MG63 (cell line): ENCODE measurements around the gene NAIF1. TPM values are rescaled to one million over a fixed set of nuclear protein-coding genes. Genes with fewer than 3 reads are reported as not detected.

ENCODE experiments used
- DNase-seq: peaks from one replicate; pipeline ENCODE4 v3.0.0-alpha.2; 2020
- H3K27me3 ChIP-seq: fragments of 250-450 bp; sonication (Bioruptor Pico); 2 replicates; pipeline ENCODE4 v1.5.1; 2020; ENCODE audit warnings: mild to moderate bottlenecking, moderate library complexity
- H3K36me3 ChIP-seq: fragments of 250-450 bp; sonication (Bioruptor Pico); 2 replicates; pipeline ENCODE4 v1.5.1; 2020; ENCODE audit warnings: mild to moderate bottlenecking, moderate library complexity
- H3K4me3 ChIP-seq: fragments of 250-450 bp; sonication (Bioruptor Pico); 2 replicates; pipeline ENCODE4 v1.5.1; 2020; ENCODE audit warnings: mild to moderate bottlenecking, moderate library complexity
- H3K9me3 ChIP-seq: fragments of 250-450 bp; sonication (Bioruptor Pico); 2 replicates; pipeline ENCODE4 v1.5.1; 2020; ENCODE audit warnings: mild to moderate bottlenecking, moderate library complexity
- total RNA-seq: library from RNA; depleted of rRNA; stranded (reverse); fragments of >200 nt; shearing (Covaris generic); gene quantifications from 2 replicates; pipeline ENCODE4 v1.2.3, GENCODE V29; 2014; ENCODE audit warnings: low replicate concordance

NAIF1 gene
- total RNA-seq, 1 experiment from 2014 or later, result 10.7 TPM

DNA sequence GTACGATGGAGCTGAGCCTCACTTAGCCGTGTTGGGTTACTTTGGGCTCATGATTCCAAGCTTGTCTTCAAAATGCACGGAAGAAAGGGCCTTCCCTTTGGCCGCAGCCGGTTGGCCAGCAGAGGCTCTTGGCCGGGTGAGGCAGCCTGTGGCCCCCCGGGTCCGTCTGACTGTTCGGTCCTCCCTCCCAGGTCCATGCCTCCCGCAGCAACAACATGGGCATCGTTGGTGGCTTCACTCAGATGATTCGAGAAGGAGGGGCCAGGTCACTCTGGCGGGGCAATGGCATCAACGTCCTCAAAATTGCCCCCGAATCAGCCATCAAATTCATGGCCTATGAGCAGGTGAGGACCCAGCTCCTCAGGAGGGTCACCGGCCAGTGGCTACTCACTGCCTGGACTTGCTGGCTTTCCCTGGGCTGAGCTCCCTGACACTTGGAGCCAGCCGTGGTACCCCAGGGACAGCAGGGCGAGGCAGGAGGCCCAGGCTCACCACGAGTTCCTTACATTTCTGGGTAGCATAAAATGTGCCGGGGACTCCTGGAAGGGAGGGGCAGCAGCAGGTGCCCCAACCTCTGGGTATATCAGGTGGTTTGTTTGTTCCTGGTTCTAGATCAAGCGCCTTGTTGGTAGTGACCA is 38.5 kb upstream of the NAIF1 start:
- Histone ChIP-seq H3K9me3 (no peaks in the 10 kb centered on the region), H3K36me3 (peaks cover 17% of the 10 kb centered on the region; the same call in 1 of the 2 replicates), H3K27me3 (no peaks in the 10 kb centered on the region), H3K4me3 (no peak overlapping the region)
- no peak for DNase-seq

DNA sequence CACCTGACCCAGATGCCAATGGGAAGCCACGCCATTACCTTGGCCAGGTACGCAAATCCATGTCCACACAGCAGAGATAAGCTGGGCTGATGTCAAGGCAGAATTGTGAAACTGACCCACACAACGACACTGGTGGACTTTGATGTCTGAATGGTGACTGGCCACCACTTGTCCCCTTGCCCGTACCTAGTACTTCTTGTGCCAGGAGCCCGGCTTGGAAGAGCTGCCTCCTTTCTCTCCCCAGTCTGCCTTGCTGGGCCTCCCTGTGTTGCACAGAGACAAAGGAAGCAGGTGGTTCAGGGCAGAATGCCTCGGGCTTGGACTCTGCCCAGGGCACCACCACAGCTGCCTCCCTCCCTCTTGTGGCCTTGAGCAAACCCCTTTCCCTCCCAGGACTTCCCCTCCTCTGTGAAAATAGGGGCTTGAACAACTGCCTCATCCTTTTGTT is 37.1 kb upstream of the NAIF1 start:
- Histone ChIP-seq H3K36me3 (peaks cover 17% of the 10 kb centered on the region; the same call in 1 of the 2 replicates), H3K4me3 (no peak overlapping the region), H3K9me3 (no peaks in the 10 kb centered on the region), H3K27me3 (no peaks in the 10 kb centered on the region)
- DNase-seq, result no peak

DNA sequence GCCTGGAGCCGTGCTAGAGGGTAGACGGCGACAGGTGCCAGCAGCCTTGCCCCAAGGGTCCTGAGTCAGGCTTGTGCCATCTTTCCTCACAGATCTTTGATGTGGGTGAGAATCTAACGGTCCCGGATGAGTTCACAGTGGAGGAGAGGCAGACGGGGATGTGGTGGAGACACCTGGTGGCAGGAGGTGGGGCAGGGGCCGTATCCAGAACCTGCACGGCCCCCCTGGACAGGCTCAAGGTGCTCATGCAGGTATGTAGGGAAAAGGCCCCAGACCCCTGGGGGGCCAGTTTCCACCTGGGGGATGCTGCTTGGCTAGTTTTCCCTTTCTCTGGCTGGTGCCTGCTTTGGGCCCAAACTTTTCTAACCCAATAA is 36.5 kb upstream of the NAIF1 start:
- DNase-seq, result no peak
- no peaks in the 10 kb centered on the region for H3K9me3 ChIP-seq
- no peaks in the 10 kb centered on the region for H3K27me3 ChIP-seq
- H3K4me3 ChIP-seq, result no peak overlapping the region
- H3K36me3 ChIP-seq, result peaks cover 17% of the 10 kb centered on the region; the same call in 1 of the 2 replicates

DNA sequence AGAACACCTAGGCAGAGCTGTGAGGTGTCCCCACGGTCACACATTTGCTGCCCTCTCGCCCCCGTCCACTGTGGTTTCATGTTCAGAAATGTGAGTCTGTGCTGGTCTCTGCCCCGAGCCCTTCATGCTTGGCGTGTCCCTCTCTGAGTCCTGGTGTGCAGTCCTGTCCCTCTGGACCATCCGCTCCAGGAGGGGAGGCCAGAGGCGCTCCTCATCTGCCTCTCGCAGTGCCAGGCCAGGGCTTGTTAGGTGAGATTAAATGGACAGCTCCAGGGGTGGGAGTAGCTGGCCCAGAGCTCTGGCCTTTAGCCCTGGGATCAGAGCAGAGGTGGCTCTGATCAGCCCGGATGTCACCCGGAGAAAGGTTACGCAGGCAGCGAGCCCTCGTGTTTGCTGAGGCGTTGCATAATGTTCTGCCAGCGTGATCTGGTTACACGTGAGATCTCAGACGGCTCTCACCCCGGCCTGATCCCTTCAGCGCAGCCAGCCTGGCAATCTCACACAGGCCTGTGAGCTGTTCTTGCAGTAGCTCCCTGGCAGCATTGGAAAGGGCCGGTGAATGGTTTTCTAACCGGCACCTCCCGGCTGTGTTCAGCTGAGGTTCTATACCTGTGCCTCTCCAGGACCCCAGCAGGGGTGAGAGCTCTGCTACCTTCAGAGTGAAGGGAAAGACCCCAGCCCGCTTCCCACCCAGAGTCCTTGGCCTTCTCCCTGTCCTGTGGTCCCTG is 35.9 kb upstream of the NAIF1 start:
- DNase-seq, result no peak
- Histone ChIP-seq H3K27me3 (no peaks in the 10 kb centered on the region), H3K4me3 (no peak overlapping the region), H3K36me3 (peaks cover 17% of the 10 kb centered on the region; the same call in 1 of the 2 replicates), H3K9me3 (no peaks in the 10 kb centered on the region)

DNA sequence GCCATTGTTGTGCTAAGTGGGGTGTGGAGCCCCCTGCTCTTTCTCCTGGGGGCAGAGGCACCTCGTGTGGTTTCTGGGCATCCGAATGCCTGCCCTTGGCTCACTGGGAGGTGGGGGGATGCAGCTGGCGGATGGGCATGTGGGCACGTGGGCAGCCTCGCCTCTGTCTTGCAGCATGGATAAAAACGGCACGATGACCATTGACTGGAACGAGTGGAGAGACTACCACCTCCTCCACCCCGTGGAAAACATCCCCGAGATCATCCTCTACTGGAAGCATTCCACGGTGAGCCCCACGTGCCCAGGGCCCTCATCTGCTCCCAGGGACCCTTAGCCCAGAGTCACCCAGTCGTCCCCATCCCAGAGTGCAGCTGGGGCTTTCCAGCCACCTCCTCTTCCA is 35.1 kb upstream of the NAIF1 start:
- no peak overlapping the region for H3K4me3 ChIP-seq
- H3K36me3 ChIP-seq, result peaks cover 14% of the 10 kb centered on the region; the same call in 1 of the 2 replicates
- no peaks in the 10 kb centered on the region for H3K27me3 ChIP-seq
- no peak for DNase-seq
- no peaks in the 10 kb centered on the region for H3K9me3 ChIP-seq

DNA sequence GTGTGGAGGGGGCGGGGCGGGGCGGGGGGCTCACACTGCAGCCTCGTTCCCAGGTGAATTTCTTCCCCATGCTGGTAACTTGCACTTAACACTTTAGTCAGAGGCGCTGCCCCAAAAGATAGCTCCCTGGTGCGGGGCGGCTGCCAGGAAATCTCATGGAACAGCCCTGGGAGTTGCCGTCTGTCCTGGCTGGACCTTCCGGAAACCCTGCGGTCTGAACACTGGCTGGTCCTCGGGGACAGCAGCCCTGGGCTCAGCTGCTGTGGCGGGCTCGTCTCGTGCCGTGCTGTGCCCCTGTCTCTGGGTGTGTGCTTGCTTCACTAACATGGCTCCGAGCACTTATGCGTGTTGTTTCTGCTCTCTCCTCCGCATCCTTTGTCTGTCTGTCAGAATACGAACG is 34.6 kb upstream of the NAIF1 start:
- no peaks in the 10 kb centered on the region for H3K27me3 ChIP-seq
- no peak for DNase-seq
- no peaks in the 10 kb centered on the region for H3K9me3 ChIP-seq
- peaks cover 11% of the 10 kb centered on the region; the same call in 1 of the 2 replicates for H3K36me3 ChIP-seq
- no peak overlapping the region for H3K4me3 ChIP-seq

DNA sequence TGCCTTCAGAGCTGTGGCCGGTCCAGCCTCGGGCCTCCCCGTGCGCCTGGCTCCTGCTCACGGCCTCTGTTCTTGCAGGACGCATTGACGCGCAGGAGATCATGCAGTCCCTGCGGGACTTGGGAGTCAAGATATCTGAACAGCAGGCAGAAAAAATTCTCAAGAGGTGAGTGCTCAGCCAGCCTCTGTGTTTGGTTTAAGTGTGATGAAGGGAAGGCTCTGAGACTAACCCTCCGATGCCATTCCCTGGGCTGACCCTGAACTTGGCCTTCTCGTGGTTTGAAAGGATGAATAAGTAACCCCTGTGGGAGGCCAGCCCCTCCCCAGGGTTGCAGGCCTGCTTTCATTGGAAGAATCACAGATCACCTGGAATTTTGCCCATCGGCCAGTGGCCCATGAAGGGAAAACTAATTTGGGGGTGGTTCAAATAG is 34.1 kb upstream of the NAIF1 start:
- Histone ChIP-seq H3K27me3 (no peaks in the 10 kb centered on the region), H3K9me3 (no peaks in the 10 kb centered on the region), H3K4me3 (no peak overlapping the region), H3K36me3 (peaks cover 11% of the 10 kb centered on the region; the same call in 1 of the 2 replicates)
- no peak for DNase-seq

DNA sequence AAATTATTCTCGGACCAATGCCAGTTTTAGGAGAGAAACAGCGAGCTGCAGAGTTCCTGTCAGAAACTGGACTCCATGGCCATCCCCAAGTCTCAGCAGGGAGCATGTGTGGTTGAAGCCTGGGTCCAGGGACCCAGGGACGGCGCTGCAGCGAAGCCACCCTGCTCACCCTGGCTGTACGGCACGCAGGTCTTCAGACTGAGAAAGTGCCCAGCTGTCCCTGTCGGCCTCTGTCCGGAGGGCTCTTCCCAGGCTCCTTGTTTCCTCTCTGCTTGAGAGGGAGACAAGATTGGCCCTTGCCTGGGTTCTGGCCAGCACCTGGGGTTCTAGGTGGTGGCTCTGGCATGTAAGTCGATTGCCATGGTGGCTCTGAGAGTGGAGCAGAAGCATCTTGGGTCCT is 33.5 kb upstream of the NAIF1 start:
- no peak overlapping the region for H3K4me3 ChIP-seq
- no peaks in the 10 kb centered on the region for H3K9me3 ChIP-seq
- peaks cover 6% of the 10 kb centered on the region; the same call in 1 of the 2 replicates for H3K36me3 ChIP-seq
- no peaks in the 10 kb centered on the region for H3K27me3 ChIP-seq
- no peak for DNase-seq

DNA sequence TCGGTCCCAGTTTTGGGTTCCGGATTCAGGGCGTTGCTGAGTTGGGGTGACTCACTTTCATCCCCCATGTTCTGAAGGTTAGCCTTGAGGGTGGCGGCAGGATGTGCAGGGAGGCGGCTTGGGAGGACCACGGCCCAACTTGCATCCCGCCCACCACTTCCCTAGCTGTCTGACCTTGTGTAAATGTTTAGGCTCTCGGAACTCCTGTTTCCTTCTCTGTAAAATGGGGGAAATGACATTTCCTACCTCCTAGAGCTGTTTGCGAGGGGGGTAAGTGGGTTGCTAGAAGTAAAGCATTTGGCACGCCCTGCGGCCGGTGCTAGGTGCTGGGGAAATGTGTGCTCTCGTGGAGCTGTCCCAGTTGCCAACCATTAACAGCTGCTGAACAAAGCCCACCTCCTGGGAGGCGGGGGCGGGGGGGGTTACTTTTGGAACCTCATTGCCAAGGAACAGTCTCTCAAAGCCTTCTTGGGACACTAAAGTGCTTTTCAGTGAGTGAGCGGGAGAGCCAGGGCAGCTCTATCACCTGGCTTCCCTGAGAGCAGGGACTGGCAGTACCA is 32.9 kb upstream of the NAIF1 start:
- H3K4me3 ChIP-seq, result no peak overlapping the region
- DNase-seq, result no peak
- peaks cover 6% of the 10 kb centered on the region; the same call in 1 of the 2 replicates for H3K36me3 ChIP-seq
- no peaks in the 10 kb centered on the region for H3K9me3 ChIP-seq
- no peaks in the 10 kb centered on the region for H3K27me3 ChIP-seq

DNA sequence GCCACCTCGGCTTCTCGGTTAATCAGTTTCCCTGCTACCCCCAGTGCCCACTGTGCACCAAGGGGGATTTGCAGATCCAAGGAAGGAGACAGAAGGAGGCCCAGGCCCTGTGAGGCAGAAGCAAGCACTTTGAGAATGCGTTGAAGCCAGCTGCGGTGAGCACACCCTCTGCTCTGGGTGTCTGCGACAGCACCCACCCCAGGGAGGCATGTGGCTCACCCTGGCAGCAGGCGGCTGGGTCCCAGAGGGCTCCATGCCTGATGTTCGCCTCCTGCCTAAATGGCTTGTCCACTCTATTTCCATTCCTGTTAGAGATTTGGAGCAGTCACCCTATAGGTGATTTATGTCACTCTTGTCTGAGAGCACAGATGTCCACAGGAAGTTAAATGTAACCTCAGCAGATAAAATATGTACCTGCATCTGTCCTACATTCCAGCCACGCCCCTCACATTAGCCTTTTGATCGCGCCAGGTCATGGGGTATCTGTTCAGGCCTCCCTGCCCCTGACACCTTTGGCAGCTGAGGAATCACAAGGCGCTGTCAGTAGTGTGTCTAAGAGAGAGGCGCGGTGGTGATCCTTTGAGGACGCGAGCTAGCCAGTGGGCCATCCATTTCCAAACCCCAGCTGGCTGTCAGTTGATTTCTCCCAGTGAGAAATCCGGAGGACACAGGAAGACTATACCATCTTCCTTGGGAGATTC is 32.3 kb upstream of the NAIF1 start:
- Histone ChIP-seq H3K36me3 (peaks cover 6% of the 10 kb centered on the region; the same call in 1 of the 2 replicates), H3K4me3 (no peak overlapping the region), H3K27me3 (no peaks in the 10 kb centered on the region), H3K9me3 (no peaks in the 10 kb centered on the region)
- no peak for DNase-seq

DNA sequence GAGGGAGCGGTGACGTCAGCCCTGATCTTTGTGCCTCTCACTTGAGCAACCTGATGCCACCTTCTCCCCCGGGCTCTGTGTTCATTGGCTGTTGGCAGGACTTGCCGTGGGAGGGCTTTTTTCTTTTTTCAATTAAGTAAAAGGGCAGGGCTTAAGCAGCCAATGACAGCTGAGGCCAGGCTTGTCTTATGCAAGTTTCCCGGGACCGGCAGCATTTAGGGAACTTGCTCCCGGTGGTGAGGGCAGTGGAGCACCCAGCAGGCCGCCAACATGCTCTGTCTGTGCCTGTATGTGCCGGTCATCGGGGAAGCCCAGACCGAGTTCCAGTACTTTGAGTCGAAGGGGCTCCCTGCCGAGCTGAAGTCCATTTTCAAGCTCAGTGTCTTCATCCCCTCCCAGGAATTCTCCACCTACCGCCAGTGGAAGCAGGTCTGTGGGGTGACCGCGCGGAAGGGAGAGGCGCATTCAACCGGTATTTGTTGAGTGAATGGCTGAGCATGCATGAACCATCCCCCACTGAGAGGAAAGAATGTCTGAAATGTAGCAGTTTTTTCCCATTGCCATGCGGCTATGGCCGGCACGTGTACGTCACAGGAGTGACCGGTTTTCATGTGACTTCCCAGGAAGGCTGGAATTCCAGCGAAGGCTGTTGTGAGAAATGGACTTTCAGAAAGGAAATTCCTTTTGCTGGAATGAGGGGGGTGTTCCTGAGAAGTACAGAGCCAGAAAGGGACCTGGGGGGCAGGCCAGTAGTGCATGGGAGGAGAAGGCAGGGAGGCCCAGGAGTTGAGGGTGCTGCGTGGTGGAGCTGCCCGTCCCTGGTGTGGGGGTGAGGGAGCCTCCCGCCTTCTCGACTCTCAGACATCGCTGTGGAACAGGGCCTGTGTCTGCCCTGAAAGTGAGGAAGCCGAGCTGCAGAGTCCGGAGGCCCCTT is 31.4 kb upstream of the NAIF1 start:
- Histone ChIP-seq H3K9me3 (no peaks in the 10 kb centered on the region), H3K36me3 (peaks cover 4% of the 10 kb centered on the region; the same call in 1 of the 2 replicates), H3K27me3 (no peaks in the 10 kb centered on the region), H3K4me3 (no peak overlapping the region)
- peak; percentile 61 for DNase-seq

DNA sequence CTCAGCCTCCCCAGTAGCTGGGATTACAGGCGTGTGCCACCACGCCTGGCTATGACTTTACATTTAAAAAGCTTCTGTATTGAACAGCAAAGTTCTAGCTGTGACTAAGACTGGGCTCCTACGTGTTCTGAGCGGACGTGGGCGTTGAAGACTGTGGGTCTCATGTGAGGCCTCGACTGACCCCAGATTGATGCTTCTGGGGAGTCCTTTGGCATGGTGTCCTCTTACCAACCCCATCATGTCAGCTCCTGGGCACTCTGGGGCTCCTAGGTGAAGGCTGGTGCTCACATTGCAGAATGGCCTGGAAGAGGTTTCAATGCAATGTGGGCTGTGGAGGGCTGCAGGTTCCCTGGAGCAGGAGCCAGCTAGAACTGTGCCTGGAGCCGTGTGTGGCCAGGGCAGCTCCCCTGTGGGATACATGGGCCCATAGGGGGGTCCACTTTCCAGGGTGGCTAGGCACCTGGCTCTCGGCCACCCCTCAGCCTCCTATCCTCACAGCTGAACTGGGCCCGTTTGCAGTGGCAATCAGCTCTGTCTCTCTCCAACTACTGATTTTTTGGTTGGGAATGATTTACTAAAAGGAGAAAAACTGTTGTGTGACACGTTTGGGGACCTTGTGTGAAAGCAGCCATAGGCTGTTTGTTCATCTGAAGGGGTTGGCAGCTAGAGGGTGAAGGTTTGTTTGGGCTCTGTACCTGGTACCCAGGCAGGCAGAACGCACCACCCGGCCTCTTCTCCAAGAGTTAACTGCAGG is 30.6 kb upstream of the NAIF1 start:
- no peak for DNase-seq
- Histone ChIP-seq H3K27me3 (no peaks in the 10 kb centered on the region), H3K9me3 (no peaks in the 10 kb centered on the region), H3K4me3 (no peak overlapping the region), H3K36me3 (peaks cover 2% of the 10 kb centered on the region; the same call in 1 of the 2 replicates)

DNA sequence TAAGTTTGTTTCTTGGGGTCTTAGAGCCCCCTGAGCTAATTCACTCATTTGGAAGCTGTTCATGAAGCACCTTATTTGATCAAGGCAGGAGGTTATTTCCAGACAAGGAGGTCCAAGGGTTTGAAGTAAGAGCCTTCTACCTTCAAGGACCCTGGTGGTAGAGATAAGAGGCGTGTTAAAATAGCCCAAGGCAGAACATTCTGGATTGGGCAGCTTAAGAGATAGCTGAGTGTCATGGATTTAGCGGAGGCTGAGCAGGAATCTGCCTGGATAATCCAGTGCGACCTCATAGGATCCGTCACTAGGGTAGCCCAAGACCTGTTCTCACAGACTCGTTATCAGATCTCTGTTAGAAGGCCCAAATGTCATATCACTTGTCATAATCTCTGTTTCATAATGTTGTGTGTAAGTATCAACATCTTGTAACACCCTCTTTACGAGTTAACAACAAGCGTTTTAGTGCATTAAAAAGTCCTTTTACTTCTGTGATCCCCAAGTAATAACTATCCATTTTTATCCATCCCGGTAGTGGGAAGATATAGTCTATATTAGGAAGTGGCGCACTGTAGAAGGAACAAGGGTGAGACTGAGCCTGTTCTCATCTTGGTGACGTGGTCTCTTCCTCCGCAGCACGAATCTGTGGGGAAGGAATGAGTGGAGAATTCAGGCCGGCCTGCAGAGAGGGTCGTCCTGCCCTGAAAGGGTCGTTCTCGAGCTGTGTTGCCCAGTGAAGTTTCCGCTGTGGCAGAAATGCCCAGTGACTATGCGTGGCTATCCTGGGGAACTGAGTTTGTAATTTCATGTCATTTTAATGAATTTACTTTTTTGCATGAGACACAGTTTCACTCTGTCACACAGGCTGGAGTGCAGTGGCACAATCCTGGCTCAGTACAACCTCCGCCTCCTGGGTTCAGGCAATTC is 29.8 kb upstream of the NAIF1 start:
- Histone ChIP-seq H3K27me3 (no peaks in the 10 kb centered on the region), H3K36me3 (peaks cover 2% of the 10 kb centered on the region; the same call in 1 of the 2 replicates), H3K4me3 (no peak overlapping the region), H3K9me3 (no peaks in the 10 kb centered on the region)
- no peak for DNase-seq

DNA sequence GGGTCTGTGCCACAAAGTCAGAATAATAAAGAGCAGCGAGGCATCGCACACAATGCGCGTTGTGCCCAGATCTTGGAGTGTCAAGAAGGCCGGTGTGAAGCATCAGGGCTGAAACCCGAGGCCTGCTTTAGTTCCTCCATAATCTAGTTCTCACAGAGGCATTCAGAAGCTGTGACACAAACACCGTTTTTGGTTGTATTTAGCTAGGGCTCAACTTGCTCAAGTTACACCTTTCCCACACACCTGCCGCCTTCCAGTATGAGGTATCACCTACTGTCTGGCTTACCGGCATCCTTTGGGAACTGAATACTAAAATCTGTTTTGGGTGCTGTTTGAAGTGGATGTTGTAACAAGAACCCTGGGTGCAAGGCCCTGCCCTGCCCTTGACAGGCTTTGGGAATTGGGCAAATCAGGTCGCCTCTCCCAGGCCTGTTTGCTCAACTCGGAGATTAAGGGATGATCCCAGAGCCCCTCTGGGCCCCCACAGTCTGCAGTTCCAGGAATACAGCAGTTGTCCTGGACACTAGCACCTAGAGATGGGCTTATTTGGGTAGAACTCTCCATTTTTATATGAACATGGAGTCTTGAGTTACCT is 27.9 kb upstream of the NAIF1 start:
- H3K9me3 ChIP-seq, result no peaks in the 10 kb centered on the region
- H3K36me3 ChIP-seq, result no peaks in the 10 kb centered on the region; the same call in 1 of the 2 replicates
- no peaks in the 10 kb centered on the region for H3K27me3 ChIP-seq
- DNase-seq, result no peak
- no peak overlapping the region for H3K4me3 ChIP-seq
